Measurements from ENCODE around the gene NDNF.

Gene NDNF

GRCh38 chr4:121007660-121008059, 64.7 kb downstream of the NDNF start:
- no peak overlapping the region for H3K27ac ChIP-seq (ENCODE audit: extremely low read depth, low read depth, low read length)
- ChIA-PET CTCF (interaction anchor here (0.7 to 1.0 kb wide), 2 partner anchors 30 to 148 kb away, joined by 3 read pairs; no protein-coding TSS in a partner anchor), POLR2A (no interaction called here)
- H3K4me1 ChIP-seq (ENCODE audit: control insufficient read depth, insufficient read depth, low read length): peaks cover 3% of the 10 kb centered on the region; the same call in 1 of the 2 replicates
- no peaks in the 10 kb centered on the region for H3K9me3 ChIP-seq (ENCODE audit: control insufficient read depth, insufficient read depth, low read depth, low read length)
- no peak overlapping the region for H3K4me3 ChIP-seq (ENCODE audit: low read depth, low read length)
- H3K36me3 ChIP-seq (ENCODE audit: control insufficient read depth in 2 of 2, insufficient read depth in 1 of 2, low read length in 2 of 2): no peaks in the 10 kb centered on the region
- TF ChIP-seq PRDM1 (tag by site-specific recombination; IDR thresholded peaks at IDR 0.05) (no peak), ZNF341 (tag by site-specific recombination; IDR thresholded peaks at IDR 0.05; ENCODE audit: low read depth) (no peak), ZFP41 (tag by site-specific recombination; IDR thresholded peaks at IDR 0.05; ENCODE audit: borderline replicate concordance) (no peak), ZNF837 (tag by site-specific recombination; IDR thresholded peaks at IDR 0.05) (no peak), ZNF626 (tag by site-specific recombination; IDR thresholded peaks at IDR 0.05) (no peak), HOXD13 (CRISPR knock-in tag; IDR thresholded peaks at IDR 0.05; ENCODE audit: borderline replicate concordance) (no peak), ZNF610 (tag by site-specific recombination; IDR thresholded peaks at IDR 0.05; ENCODE audit: borderline replicate concordance) (no peak), KLF8 (tag by site-specific recombination; IDR thresholded peaks at IDR 0.05) (no peak), GLI4 (tag by site-specific recombination; IDR thresholded peaks at IDR 0.05) (no peak), ZNF366 (tag by site-specific recombination; conservative IDR thresholded peaks at IDR 0.05) (no peak), ZNF701 (tag by site-specific recombination; IDR thresholded peaks at IDR 0.05) (no peak), SALL2 (tag by site-specific recombination; IDR thresholded peaks at IDR 0.05; ENCODE audit: borderline replicate concordance) (no peak), KLF7 (tag by site-specific recombination; IDR thresholded peaks at IDR 0.05; ENCODE audit: borderline replicate concordance) (no peak), ZNF76 (tag by site-specific recombination; IDR thresholded peaks at IDR 0.05; ENCODE audit: borderline replicate concordance, low read depth) (no peak), ZIC2 (tag by site-specific recombination; IDR thresholded peaks at IDR 0.05) (no peak), ZNF214 (tag by site-specific recombination; IDR thresholded peaks at IDR 0.05; ENCODE audit: borderline replicate concordance) (no peak)
- TF ChIP-seq, protein P1, sequence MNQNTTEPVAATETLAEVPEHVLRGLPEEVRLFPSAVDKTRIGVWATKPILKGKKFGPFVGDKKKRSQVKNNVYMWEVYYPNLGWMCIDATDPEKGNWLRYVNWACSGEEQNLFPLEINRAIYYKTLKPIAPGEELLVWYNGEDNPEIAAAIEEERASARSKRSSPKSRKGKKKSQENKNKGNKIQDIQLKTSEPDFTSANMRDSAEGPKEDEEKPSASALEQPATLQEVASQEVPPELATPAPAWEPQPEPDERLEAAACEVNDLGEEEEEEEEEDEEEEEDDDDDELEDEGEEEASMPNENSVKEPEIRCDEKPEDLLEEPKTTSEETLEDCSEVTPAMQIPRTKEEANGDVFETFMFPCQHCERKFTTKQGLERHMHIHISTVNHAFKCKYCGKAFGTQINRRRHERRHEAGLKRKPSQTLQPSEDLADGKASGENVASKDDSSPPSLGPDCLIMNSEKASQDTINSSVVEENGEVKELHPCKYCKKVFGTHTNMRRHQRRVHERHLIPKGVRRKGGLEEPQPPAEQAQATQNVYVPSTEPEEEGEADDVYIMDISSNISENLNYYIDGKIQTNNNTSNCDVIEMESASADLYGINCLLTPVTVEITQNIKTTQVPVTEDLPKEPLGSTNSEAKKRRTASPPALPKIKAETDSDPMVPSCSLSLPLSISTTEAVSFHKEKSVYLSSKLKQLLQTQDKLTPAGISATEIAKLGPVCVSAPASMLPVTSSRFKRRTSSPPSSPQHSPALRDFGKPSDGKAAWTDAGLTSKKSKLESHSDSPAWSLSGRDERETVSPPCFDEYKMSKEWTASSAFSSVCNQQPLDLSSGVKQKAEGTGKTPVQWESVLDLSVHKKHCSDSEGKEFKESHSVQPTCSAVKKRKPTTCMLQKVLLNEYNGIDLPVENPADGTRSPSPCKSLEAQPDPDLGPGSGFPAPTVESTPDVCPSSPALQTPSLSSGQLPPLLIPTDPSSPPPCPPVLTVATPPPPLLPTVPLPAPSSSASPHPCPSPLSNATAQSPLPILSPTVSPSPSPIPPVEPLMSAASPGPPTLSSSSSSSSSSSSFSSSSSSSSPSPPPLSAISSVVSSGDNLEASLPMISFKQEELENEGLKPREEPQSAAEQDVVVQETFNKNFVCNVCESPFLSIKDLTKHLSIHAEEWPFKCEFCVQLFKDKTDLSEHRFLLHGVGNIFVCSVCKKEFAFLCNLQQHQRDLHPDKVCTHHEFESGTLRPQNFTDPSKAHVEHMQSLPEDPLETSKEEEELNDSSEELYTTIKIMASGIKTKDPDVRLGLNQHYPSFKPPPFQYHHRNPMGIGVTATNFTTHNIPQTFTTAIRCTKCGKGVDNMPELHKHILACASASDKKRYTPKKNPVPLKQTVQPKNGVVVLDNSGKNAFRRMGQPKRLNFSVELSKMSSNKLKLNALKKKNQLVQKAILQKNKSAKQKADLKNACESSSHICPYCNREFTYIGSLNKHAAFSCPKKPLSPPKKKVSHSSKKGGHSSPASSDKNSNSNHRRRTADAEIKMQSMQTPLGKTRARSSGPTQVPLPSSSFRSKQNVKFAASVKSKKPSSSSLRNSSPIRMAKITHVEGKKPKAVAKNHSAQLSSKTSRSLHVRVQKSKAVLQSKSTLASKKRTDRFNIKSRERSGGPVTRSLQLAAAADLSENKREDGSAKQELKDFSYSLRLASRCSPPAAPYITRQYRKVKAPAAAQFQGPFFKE (tag by site-specific recombination; IDR thresholded peaks at IDR 0.05; ENCODE audit: borderline replicate concordance): no peak
- TF ChIP-seq, protein P2, sequence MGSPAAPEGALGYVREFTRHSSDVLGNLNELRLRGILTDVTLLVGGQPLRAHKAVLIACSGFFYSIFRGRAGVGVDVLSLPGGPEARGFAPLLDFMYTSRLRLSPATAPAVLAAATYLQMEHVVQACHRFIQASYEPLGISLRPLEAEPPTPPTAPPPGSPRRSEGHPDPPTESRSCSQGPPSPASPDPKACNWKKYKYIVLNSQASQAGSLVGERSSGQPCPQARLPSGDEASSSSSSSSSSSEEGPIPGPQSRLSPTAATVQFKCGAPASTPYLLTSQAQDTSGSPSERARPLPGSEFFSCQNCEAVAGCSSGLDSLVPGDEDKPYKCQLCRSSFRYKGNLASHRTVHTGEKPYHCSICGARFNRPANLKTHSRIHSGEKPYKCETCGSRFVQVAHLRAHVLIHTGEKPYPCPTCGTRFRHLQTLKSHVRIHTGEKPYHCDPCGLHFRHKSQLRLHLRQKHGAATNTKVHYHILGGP (tag by site-specific recombination; IDR thresholded peaks at IDR 0.05): no peak
- TF ChIP-seq, protein P3, sequence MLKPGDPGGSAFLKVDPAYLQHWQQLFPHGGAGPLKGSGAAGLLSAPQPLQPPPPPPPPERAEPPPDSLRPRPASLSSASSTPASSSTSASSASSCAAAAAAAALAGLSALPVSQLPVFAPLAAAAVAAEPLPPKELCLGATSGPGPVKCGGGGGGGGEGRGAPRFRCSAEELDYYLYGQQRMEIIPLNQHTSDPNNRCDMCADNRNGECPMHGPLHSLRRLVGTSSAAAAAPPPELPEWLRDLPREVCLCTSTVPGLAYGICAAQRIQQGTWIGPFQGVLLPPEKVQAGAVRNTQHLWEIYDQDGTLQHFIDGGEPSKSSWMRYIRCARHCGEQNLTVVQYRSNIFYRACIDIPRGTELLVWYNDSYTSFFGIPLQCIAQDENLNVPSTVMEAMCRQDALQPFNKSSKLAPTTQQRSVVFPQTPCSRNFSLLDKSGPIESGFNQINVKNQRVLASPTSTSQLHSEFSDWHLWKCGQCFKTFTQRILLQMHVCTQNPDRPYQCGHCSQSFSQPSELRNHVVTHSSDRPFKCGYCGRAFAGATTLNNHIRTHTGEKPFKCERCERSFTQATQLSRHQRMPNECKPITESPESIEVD (tag by site-specific recombination; IDR thresholded peaks at IDR 0.05): no peak
- TF ChIP-seq, protein P4, sequence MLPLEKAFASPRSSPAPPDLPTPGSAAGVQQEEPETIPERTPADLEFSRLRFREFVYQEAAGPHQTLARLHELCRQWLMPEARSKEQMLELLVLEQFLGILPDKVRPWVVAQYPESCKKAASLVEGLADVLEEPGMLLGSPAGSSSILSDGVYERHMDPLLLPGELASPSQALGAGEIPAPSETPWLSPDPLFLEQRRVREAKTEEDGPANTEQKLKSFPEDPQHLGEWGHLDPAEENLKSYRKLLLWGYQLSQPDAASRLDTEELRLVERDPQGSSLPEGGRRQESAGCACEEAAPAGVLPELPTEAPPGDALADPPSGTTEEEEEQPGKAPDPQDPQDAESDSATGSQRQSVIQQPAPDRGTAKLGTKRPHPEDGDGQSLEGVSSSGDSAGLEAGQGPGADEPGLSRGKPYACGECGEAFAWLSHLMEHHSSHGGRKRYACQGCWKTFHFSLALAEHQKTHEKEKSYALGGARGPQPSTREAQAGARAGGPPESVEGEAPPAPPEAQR (tag by site-specific recombination; IDR thresholded peaks at IDR 0.05): no peak

Data from HEK293 (cell line).